NCI-H2029 (cell line): ENCODE data around the gene SIK3.
"Not testable (repeated sequence)": the region's sequence is repeated elsewhere in the genome, so short reads cannot be mapped to it uniquely, and the experiment has no call there.

ENCODE experiments used
- DNase-seq: peaks from one replicate; lab custom pipeline; 2025; lab: John Stamatoyannopoulos, UW

SIK3 gene

DNA sequence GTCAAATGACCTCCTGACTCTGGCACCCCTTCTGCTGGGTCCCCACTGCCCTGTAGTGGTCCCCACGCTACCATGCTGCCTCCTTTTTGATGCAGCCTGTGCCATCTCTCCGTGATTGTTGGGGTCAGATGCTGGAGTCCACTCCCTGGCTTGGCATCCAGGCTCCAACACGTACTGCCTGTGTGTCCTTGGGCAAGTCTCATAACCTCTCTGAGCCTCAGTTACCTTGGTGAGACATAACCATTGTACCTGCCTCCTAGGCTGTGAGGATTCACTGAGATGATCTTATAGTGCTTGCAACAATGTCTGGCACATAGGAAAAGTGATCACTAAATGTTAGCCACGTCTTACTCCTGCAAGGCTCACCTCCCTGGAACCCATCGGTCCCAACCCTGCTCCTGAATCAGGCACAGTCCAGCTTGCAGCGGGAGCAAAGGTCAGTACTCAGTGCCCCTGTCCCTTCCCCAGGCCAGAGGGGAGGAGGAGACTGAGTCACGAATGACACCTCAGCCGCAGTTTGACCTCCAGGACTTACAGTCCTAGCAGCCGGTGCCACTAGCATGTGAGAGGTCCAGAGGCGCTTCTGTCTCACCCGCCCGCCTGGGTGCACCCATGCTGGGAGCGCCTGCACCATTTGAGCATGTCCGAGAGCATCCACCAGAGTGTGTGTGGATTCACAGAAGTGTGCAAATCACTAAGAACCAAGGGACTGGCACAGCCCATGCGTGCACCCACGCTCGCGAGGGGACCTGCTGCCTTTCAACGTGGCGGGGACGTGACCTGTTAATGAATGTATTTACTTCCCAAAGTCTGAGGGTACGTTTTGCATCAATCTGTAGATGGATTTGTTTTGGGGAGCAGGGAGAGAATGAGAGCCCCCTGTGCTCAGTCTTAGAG lies 272.1 kb downstream of the SIK3 start:
- no peak for DNase-seq

- no peak for DNase-seq
These were observed 272.8 kb downstream of the SIK3 start for GRCh38 chr11:116825434-116825833.

DNA sequence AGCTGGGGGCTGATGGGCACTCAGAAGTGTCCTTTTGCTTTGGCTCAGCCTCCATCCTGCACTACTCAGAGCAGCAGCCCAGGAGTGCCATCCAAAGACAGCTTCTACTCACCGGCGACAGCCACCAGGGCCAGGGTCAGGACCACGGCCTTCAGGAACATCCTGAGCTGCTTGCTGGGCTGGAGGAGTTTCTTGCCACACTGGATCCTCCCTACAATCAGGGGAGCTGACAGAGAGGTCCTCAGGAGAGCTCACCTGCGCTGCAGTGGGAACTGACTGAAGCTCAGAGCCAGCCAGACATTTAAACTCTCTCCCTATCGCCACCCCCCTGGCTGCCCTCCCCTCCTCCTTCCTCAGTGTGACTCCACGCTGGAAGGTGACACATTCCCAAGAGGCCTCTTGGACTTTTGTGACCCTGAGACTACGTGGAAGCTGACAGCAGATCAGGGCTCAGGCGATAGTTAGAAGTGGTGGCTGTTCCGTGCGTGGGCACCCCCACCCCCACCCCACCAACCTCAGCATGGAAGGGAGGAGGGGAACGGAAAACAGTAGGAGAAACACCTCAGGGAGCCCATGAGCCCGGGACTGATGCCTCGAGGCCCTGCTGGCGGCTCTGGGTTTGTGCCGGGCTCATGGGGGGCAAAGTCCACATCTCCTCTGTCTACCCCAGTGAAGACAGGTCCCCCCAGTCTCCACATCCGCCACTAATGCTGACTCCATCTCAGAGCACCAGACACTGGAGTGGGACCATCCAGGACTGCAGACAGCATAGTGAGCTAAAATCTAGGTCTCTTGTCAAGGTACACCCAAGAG lies 275.0 kb downstream of the SIK3 start, which contains the start of gene APOA4:
TSS of gene APOA4 (minus strand) at position 274 of the 813 bp plus-strand sequence. CDS start at position 161, 113 bp downstream.
- DNase-seq: no peak

DNA sequence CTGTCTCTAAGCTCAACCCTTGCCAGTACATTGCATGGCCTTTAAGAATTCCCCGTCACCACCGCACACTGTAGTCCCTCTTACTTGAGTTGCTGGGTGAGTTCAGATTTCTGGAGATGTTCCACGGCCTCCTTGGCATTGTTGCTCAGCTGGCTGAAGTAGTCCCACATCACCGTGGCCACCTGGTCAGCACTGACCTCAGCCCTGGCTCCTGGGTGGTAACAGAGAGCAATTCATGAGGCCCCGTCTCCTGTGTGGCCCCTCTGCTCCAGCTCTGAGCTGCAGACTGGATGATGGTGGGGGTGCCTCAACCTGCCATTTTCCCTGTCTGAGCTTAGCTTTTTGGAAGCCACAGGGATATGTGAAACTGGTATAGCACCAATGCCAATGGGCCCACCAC lies 275.7 kb downstream of the SIK3 start:
- DNase-seq: no peak

DNA sequence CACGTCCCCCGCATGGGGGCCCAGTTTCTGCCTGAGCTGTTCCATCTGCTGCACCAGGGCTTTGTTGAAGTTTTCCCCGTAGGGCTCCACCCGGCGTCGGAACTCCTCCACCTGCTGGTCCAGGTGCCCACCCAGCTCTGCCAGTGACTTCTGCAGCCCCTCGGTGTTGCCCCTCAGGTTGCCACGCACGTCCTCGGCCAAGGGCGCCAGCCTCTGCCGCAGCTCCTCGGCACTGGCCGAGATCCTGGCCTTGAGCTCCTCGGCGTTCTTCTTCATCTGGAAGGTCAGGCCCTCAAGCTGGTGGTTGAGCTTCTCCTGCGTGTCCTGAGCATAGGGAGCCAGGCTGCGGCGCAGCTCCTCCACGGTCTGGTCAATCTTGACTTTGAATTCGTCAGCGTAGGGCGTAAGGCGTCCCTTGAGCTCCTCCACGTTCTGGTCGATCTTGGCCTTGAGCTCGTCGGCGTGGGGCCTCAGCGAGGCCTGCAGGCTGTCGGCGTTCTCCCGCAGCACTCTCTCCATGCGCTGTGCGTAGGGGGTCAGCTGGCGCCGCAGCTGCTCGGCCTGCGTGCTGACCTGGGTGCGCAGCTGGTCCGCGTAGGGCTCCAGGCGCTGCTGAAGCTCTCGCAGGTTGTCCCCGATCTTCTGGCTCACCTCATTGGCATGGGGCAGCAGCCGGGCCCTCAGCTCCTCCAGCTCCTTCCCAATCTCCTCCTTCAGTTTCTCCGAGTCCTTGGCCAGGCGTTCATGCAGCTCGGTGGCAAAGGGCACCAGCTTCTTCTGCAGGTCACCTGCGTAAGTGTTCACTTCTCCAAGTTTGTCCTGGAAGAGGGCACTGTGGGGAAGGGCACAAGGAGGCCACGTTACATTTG lies 276.9 kb downstream of the SIK3 start:
- no peak for DNase-seq

- no peak for DNase-seq
These were observed 279.2 kb downstream of the SIK3 start for GRCh38 chr11:116819049-116819448.

- DNase-seq: no peak
These were observed 283.7 kb downstream of the SIK3 start for GRCh38 chr11:116814502-116814901.

- DNase-seq: no peak
These were observed 284.3 kb downstream of the SIK3 start for GRCh38 chr11:116813781-116814471.

- no peak for DNase-seq
These were observed 285.1 kb downstream of the SIK3 start for GRCh38 chr11:116813170-116813569.

DNA sequence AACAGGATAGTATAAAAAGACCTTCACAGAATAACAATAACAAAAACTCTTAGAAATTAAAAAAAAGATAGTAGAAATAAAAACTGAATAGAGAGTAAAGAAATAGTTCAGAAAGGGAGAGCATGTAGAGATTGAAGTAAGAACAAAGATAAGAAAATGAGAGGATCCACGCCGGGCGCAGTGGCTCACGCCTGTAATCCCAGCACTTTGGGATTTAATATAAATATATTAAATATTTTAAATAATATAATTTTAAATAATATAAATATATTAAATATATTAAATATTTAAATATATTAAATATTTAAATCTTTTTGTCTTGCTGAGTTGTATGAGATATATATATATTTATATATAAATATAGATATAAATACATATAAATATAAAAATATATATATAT lies 286.1 kb downstream of the SIK3 start:
- no peak for DNase-seq

DNA sequence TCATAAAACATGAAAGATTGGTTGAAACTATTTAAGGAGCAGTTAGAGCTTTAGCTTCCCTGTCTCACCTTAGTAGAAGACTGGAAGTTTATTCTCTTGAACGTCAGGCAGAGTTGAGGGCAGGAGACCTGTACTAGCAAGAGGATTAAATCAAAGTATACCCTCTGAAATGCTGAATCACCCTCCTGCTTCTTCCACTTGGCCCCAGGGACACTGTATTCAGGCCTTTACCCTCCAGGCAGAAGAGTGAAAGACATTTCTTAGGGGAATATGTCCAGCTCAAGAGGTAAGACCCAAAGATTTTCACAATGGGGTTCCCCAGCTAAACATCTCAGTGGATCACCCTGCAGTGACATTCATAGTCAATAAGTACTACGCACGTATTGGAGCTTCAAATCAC lies 287.0 kb downstream of the SIK3 start:
- DNase-seq: no peak

DNA sequence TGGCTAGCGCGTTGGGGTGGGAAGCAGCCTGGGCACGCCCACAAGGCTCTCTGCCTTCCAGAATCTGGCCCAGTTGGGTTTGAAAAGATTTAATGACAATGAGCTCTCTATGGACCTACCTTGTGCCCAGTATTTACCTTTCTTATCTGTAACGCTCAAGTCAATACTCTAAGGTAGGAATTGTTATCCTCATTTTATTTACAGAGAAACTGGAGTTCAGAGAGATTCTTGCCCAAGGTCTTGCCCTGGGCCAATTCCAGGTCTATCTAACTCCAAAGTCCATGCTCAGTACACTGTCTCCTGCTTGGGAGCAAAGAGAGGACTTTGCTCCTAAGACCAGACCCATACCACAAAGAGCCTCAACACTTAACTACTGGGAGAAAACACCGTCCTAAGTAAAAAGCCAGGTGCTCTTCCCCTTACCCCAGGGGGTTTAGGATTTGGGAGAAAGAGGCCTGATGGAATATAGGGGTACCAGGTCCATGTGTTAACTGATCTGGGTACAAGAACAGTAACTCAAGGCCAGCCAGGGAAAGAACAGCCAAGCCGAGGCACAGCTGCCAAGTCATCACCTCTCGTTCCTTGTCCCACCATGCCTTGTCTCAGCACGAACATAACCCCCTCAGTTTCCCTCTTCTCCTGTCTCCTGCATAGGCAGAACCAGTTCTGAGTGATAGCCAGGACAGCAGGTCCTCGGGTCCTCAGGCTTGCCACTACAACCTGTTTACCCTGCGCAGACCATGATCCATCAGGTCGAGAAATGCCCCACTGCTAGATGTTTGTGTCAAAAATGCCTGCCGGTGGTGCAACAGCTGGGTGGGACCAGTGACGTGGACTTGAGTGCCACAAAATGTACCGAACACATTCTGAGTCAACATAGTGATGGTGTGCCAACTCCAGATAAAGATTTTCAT lies 289.7 kb downstream of the SIK3 start:
- no peak for DNase-seq

- no peak for DNase-seq
These were observed 290.5 kb downstream of the SIK3 start for GRCh38 chr11:116807601-116808261.

- no peak for DNase-seq
These were observed 294.2 kb downstream of the SIK3 start for GRCh38 chr11:116804001-116804400.

DNA sequence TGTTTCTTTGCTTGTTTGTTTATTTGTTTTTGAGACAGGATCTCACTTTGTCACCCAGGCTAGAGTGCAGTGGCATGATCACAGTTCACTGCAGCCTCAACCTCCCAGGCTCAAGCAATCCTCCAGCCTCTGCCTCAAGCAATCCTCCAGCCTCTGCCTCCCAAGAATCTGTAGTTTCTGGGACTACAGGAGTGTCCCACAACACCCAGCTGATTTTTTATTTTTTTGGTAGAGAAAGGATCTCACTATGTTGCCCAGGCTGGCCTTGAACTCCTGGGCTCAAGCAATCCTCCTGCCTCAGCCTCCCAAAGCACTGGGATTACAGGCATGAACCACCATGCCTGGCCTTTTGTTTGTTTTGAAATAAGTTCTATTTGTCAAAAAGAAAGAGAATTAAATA lies 296.6 kb downstream of the SIK3 start:
- DNase-seq: not testable (repeated sequence)

GRCh38 chr11:116800610-116801009 lies 297.6 kb downstream of the SIK3 start:
- no peak for DNase-seq

DNA sequence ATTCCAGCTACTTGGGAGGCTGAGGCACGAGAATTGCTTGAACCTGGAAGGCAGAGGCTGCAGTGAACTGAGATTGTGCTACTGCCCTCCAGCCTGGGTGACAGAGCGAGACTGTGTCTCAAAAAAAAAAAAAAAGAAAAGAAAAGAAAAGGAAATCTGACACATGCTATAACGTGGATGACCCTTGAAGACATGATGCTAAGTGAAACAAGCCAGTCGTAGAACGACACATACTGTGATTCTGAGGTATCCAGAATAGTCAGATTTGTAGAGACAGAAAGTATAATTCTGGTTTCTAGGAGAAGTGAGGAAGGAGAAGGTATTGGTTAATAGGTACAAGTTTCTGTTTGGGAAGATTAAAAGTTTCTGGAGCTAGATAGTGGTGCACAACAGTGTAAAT lies 299.9 kb downstream of the SIK3 start:
- DNase-seq: no peak

DNA sequence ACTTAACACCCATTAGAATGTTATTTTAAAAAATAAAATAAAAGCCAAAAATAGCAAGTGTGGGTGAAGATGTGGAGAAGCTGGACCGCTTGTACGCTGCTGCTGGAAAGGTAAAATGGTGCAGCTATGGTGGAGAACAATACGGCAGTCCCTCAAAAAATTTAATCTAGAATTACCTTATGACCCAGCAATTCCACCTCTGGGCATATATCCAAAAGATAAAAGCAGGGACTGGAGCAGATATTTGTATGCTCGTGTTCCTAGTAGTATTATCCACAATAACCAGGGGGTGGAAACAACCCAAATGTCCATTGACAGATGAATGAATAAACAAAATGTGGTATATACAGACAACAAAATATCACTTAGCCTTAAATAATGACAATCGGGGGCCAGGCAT lies 300.4 kb downstream of the SIK3 start:
- no peak for DNase-seq

DNA sequence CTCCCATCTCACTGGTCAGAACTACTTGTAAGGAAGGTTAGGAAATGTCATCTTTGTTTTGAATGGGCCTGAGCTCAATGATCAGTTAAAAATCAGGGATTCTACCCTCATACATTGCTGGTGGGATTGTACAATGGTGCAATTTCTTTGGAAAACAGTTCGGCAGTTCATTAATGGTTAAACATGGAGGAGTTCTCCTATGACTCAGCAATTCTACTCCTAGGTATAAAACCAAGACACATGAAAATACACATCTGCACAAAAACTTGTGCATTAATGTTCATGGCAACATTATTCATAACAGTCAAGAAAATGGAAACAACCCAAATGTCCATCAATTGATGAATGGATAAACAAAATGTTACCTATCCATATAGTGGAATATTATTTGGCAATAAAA lies 301.7 kb downstream of the SIK3 start:
- no peak for DNase-seq

DNA sequence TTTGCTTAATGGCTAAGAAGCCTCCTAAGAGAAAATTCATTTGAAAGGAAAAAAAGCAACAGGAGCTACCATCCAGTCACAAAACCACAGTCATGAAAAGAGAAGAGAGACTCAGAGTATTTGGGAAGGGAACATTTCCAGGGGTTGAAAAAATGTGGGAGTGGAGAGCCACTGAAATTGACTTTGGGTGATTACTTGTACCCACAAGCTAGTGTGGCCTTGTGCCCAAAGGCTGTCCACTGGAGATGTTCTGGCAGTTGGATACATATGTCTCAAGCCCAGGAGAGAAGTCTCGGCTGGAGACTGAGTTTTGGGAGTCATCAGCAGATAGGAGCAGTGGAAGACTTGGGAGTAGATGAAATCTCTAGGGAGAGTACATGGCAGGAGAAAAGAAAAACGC lies 303.4 kb downstream of the SIK3 start:
- no peak for DNase-seq
